Superior temporal gyrus (tissue), 1 donor: ENCODE measurements around the gene UBTD1.
"Not testable (repeated sequence)": the region's sequence is repeated elsewhere in the genome, so short reads cannot be mapped to it uniquely, and the experiment has no call there.

ENCODE experiments used
- DNase-seq: peaks from one replicate; pipeline ENCODE4 v3.0.0-alpha.2; 2016; ENCODE audit errors: extremely low spot score

The UBTD1 gene

GRCh38 chr10:97562329-97562728 lies 63.6 kb downstream of the UBTD1 start:
- DNase-seq: not testable (repeated sequence)

DNA sequence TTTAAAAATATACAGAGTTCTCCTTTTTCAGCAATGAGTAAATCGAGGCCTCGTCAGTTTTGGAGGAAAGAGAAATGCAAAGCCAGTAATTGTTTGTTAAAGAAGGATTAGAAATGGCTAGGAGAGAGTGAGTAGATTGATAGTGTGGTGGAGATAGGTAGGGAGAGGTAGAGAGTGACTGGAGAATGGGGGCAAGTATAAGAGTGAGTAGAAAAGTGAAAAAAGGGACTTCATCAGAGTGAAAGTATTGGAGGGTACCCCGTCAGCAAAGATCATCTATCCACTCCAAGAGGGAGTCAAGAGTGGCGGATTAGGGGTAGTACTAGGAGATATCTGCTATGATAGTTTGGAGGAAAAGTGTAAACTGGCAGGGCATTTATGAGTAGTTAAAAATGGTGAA lies 64.6 kb downstream of the UBTD1 start:
- no peak for DNase-seq

GRCh38 chr10:97564776-97565175 lies 66.1 kb downstream of the UBTD1 start:
- DNase-seq: no peak

- DNase-seq: no peak
These were observed 67.7 kb downstream of the UBTD1 start for GRCh38 chr10:97566336-97566996.

DNA sequence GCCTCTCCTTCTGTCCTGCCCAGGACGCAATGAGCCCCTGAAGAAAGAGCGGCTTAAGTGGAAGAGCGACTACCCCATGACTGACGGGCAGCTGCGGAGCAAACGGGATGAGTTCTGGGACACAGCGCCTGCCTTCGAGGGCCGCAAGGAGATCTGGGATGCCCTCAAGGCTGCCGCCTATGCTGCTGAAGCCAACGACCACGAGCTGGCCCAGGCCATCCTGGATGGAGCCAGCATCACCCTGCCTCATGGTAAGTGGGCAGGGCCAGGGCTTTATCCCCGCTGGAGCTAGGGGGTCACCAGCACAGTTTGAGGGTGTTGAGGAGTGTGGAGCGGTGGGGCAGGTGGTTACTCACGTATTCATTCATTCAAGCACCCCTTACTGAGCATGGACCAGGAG lies 69.2 kb downstream of the UBTD1 start:
- no peak for DNase-seq

DNA sequence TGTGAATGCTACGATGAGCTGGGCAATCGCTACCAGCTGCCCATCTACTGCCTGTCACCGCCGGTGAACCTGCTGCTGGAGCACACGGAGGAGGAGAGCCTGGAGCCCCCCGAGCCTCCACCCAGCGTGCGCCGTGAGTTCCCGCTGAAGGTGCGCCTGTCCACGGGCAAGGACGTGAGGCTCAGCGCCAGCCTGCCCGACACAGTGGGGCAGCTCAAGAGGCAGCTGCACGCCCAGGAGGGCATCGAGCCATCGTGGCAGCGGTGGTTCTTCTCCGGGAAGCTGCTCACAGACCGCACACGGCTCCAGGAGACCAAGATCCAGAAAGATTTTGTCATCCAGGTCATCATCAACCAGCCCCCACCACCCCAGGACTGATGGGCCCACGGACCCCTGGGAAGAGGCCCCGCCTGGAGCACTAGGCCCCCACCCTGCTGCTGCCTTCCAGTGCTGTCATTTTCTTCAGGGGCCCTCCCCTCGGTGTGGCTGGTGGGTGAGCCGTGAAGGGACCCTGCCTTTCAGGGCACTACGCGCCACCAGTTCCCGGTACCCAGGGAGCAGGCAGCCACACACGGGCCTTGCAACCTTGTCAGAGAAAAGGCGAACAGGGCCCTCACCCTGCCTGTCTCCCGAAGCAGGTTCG lies 71.5 kb downstream of the UBTD1 start:
- DNase-seq: no peak

GRCh38 chr10:97570789-97571471 lies 72.2 kb downstream of the UBTD1 start:
- no peak for DNase-seq

DNA sequence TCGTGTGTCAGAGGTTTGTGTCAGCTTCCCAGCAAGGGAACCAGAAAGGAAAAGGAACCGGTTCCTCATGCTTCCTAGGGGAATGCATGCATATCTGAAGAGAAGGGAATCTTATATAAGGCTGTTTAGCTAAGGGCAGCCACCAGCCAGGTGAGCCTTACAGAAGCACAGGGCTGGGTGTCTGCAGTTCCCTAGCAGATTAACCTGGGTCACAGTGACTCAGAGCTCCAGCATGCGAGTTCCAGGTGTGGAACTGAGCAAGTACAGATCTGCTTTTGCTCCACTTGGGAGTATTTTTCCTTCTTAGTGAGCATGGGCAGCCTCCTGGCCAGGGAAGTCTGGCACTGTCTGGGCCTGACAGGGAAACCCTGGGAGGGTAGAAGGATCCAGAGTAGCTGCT lies 72.9 kb downstream of the UBTD1 start:
- no peak for DNase-seq

- DNase-seq: peak; percentile 85
These were observed 73.7 kb downstream of the UBTD1 start, which contains the start of gene ANKRD2 for GRCh38 chr10:97572214-97572989. TSS of gene ANKRD2 (plus strand) at chr10:97572779. CDS start at chr10:97572789, 10 bp downstream.

DNA sequence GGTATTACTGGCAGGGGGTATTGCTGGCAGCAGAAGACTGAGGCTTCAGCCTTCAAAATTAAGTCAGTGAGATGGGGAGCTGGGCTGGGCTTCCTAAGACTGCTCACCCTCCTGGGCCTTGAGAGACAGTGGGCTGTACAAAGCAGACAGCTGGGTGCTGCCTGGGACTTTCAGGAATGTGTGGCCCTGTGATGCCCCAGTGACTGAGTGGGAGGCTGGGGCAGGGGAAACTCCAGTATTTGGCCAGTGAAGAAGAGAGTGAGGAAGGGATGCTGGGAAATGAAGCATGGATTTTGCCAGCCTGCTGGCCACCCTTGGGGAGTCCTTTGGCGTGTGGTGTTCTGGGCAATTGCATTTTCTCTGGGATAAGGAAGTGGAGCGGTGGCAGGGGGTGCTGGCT lies 74.3 kb downstream of the UBTD1 start:
- no peak for DNase-seq

- DNase-seq: no peak
These were observed 74.9 kb downstream of the UBTD1 start for GRCh38 chr10:97573672-97574071.

DNA sequence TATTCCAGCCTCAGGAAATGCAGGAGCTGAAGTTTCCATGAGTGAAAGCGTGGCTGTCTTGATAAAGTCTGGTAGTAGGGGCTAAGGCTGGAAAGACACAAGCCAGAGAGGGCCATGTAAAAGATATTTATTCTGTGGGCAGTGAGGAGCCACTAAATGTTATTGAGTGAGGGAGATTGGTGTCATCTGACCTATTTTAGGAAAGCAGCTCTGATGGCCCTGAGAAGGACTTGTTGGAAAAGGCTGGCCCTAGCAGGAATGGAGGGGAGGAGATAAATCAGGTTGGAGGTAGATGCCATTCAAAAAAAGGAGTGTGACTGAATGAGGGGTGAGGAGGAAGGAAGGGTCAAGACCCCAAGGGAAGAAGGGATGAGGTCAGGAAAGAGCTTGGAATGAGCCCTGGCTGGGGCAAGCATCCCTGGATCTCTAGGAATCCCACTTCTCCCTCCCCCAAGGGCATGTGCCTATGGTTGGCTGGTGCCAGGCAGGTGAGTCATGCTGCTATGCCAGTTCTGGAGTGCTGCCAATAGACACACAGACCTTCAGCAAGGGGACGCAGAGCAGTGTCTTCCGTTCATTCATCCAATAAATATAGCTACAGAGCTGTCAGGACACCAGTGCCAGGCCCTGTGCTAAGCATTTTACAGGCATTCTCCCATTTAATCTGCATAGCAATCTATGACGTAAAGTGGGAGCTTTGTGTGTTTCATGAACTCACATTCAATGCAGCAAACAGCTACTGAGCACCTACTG lies 75.8 kb downstream of the UBTD1 start:
- DNase-seq: no peak

DNA sequence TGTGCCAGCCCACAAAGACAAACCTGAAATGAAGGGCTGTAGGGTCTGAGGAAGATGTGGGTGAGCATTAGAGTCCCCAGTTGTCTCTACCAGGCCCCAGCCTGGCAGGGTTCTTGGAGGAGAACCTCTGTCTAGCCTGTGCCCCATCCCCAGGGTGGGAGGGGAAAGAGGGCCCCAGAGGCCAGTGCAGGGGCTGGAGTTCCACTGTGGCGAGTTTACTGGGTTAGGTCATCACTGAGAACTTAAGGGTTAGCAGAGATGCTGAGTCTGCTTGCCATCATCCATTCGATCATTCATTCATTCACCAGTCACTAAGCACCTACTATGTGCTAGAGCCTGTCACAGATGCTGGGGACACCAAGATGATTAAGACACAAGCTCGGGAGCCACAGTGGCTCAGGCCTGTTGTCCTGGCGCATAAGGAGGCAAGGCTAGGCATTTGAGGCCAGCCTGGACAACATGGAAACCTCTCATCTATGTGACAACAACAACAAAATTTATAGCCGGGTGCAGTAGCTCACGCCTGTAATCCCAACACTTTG lies 76.5 kb downstream of the UBTD1 start:
- DNase-seq: no peak

GRCh38 chr10:97576487-97576886 lies 77.8 kb downstream of the UBTD1 start:
- DNase-seq: not testable (repeated sequence)

GRCh38 chr10:97577701-97578100 lies 79.0 kb downstream of the UBTD1 start:
- DNase-seq: no peak

DNA sequence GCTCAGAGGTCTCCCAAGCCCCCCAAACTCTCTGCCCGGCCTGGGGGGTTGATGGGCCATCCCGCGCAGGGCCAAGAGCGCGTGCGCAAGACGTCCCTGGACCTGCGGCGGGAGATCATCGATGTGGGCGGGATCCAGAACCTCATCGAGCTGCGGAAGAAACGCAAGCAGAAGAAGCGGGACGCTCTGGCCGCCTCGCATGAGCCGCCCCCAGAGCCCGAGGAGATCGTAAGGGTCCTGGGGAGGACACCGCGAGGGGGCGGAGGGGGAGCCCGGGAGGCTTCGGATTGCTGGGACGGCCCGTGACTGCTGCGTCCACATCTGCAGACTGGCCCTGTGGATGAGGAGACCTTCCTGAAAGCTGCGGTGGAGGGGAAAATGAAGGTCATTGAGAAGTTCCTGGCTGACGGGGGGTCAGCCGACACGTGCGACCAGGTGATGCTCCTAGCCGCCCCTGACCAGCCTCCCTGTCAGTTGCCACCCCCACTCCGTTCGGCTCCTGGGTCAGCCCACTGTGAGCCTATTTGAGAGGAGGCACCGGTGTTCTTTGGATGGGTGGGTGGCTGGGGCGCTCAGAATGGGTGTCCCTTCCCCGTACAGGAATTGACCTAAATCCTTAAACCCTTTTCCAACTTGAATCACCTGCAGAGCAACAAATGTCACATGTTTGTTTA lies 79.6 kb downstream of the UBTD1 start:
- DNase-seq: no peak

DNA sequence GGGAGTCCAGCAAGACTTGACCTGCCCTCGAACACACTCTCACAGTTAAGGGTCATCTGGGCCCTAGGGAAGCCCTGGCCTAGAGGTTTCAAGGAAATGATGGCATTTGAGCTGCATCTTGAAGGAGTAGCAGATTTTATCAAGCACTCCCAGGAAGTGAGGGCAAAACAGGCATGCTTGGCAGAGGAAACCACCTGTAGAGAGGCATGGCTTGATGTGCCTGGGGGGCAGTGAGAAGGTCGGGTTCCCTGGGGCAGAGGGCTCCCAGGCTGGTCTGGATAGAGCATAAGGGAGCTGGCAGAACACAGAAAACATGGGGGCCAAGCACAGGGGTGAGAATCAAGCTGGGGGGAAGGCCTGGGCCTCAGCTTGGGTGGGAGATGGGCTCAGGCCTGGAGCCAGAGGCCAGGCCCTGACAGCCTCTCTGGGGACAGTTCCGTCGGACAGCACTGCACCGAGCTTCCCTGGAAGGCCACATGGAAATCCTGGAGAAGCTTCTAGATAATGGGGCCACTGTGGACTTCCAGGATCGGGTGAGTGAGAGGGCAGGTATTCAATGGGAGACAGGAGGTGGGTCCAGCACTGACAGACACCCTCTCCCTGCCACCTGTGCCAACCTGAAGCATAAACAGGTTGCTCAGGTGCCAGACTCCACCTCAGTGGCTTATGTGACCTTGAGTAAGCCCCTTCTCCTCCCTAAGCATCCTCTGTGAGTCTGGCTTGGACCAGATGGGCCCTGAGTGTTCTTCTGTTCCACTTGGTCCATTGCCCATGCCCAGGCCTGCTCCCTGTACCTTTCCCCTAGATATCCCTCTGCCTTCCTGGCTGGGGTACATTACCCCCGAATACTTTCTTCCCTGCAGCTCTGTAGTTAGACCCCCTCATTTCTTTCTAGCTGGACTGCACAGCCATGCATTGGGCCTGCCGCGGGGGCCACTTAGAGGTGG lies 82.0 kb downstream of the UBTD1 start:
- no peak for DNase-seq

GRCh38 chr10:97582169-97582568 lies 83.4 kb downstream of the UBTD1 start:
- no peak for DNase-seq

GRCh38 chr10:97583476-97583875 lies 84.8 kb downstream of the UBTD1 start:
- no peak for DNase-seq
